Muscle layer of colon (tissue), 2 donors: ENCODE results near the gene ROBO2.

Source experiments
- H3K27ac ChIP-seq: one replicate; pipeline ENCODE4 v1.7.0; 2013; ENCODE audit warnings: low read depth, mild to moderate bottlenecking, low read length, moderate library complexity
- H3K27me3 ChIP-seq, 2 donors: one replicate each; pipeline ENCODE4 v1.7.0; 2013; ENCODE audit warnings: low read length in 2 of 2, mild to moderate bottlenecking in 2 of 2; ENCODE audit not compliant: insufficient read depth in 2 of 2, control insufficient read depth in 1 of 2
- H3K36me3 ChIP-seq: one replicate; pipeline ENCODE4 v1.7.0; 2013; ENCODE audit warnings: mild to moderate bottlenecking, low read length; ENCODE audit not compliant: insufficient read depth
- H3K4me1 ChIP-seq: one replicate; pipeline ENCODE4 v1.7.0; 2013; ENCODE audit warnings: mild to moderate bottlenecking, low read length; ENCODE audit not compliant: insufficient read depth
- H3K4me3 ChIP-seq, 2 donors: one replicate each; pipeline ENCODE4 v1.7.0; 2013; ENCODE audit warnings: low read length in 2 of 2, low read depth in 1 of 2, mild to moderate bottlenecking in 1 of 2, moderate library complexity in 1 of 2
- H3K9ac ChIP-seq: one replicate; pipeline ENCODE4 v1.7.0; 2013; ENCODE audit warnings: low read length
- H3K9me3 ChIP-seq: one replicate; pipeline ENCODE4 v1.7.0; 2013; ENCODE audit warnings: mild to moderate bottlenecking, low read length
- donor health status: abdominal sarcoma.
- donor health status: Adenocarcinoma of cecum.

Gene ROBO2

GRCh38 chr3:77426531-77426930, 386.6 kb downstream of the ROBO2 start:
- Histone ChIP-seq H3K27me3 (no peaks in the 10 kb centered on the region), H3K4me1 (no peaks in the 10 kb centered on the region), H3K9me3 (no peaks in the 10 kb centered on the region), H3K9ac (no peak overlapping the region), H3K4me3 (no peak overlapping the region), H3K36me3 (no peaks in the 10 kb centered on the region), H3K27ac (no peak overlapping the region)

GRCh38 chr3:77427528-77427927, 387.6 kb downstream of the ROBO2 start:
- no peak overlapping the region for H3K27ac ChIP-seq
- H3K36me3 ChIP-seq = no peaks in the 10 kb centered on the region
- no peaks in the 10 kb centered on the region for H3K4me1 ChIP-seq
- H3K27me3 ChIP-seq = no peaks in the 10 kb centered on the region
- no peak overlapping the region for H3K9ac ChIP-seq
- H3K4me3 ChIP-seq = no peak overlapping the region
- no peaks in the 10 kb centered on the region for H3K9me3 ChIP-seq

- H3K27me3 ChIP-seq = no peaks in the 10 kb centered on the region
- H3K9ac ChIP-seq = no peak overlapping the region
- H3K27ac ChIP-seq = no peak overlapping the region
- no peak overlapping the region for H3K4me3 ChIP-seq
- no peaks in the 10 kb centered on the region for H3K9me3 ChIP-seq
- no peaks in the 10 kb centered on the region for H3K36me3 ChIP-seq
- no peaks in the 10 kb centered on the region for H3K4me1 ChIP-seq
Observed at GRCh38 chr3:77436908-77437307, 397.0 kb downstream of the ROBO2 start.

GRCh38 chr3:77446084-77446483, 406.2 kb downstream of the ROBO2 start:
- Histone ChIP-seq H3K27me3 (no peaks in the 10 kb centered on the region), H3K4me3 (no peak overlapping the region), H3K36me3 (no peaks in the 10 kb centered on the region), H3K4me1 (no peaks in the 10 kb centered on the region), H3K9me3 (no peaks in the 10 kb centered on the region), H3K9ac (no peak overlapping the region), H3K27ac (no peak overlapping the region)

- no peaks in the 10 kb centered on the region for H3K27me3 ChIP-seq
- H3K27ac ChIP-seq = no peak overlapping the region
- no peaks in the 10 kb centered on the region for H3K36me3 ChIP-seq
- no peak overlapping the region for H3K9ac ChIP-seq
- H3K9me3 ChIP-seq = no peaks in the 10 kb centered on the region
- H3K4me3 ChIP-seq = no peak overlapping the region
- H3K4me1 ChIP-seq = no peaks in the 10 kb centered on the region
Observed at GRCh38 chr3:77446761-77447160, 406.9 kb downstream of the ROBO2 start.

- Histone ChIP-seq H3K27ac (no peak overlapping the region), H3K27me3 (no peaks in the 10 kb centered on the region), H3K4me1 (no peaks in the 10 kb centered on the region), H3K9ac (no peak overlapping the region), H3K9me3 (no peaks in the 10 kb centered on the region), H3K36me3 (no peaks in the 10 kb centered on the region), H3K4me3 (no peak overlapping the region)
Observed at GRCh38 chr3:77449459-77450350, 409.8 kb downstream of the ROBO2 start.

GRCh38 chr3:77456431-77456830, 416.5 kb downstream of the ROBO2 start:
- Histone ChIP-seq H3K4me1 (no peaks in the 10 kb centered on the region), H3K36me3 (no peaks in the 10 kb centered on the region), H3K27me3 (no peaks in the 10 kb centered on the region), H3K4me3 (no peak overlapping the region), H3K9ac (no peak overlapping the region), H3K9me3 (no peaks in the 10 kb centered on the region), H3K27ac (no peak overlapping the region)

GRCh38 chr3:77456906-77457305, 417.0 kb downstream of the ROBO2 start:
- H3K9ac ChIP-seq = no peak overlapping the region
- H3K4me3 ChIP-seq = no peak overlapping the region
- H3K27ac ChIP-seq = no peak overlapping the region
- H3K27me3 ChIP-seq = no peaks in the 10 kb centered on the region
- H3K36me3 ChIP-seq = no peaks in the 10 kb centered on the region
- no peaks in the 10 kb centered on the region for H3K9me3 ChIP-seq
- H3K4me1 ChIP-seq = no peaks in the 10 kb centered on the region

- H3K4me3 ChIP-seq = no peak overlapping the region
- no peaks in the 10 kb centered on the region for H3K27me3 ChIP-seq
- H3K9ac ChIP-seq = no peak overlapping the region
- H3K36me3 ChIP-seq = no peaks in the 10 kb centered on the region
- H3K4me1 ChIP-seq = no peaks in the 10 kb centered on the region
- H3K9me3 ChIP-seq = no peaks in the 10 kb centered on the region
- no peak overlapping the region for H3K27ac ChIP-seq
Observed at GRCh38 chr3:77459926-77460325, 420.0 kb downstream of the ROBO2 start.

GRCh38 chr3:77460326-77460725, 420.4 kb downstream of the ROBO2 start:
- H3K27ac ChIP-seq = no peak overlapping the region

GRCh38 chr3:77462951-77463350, 423.1 kb downstream of the ROBO2 start:
- H3K4me3 ChIP-seq = no peak overlapping the region
- H3K27ac ChIP-seq = no peak overlapping the region
- H3K36me3 ChIP-seq = no peaks in the 10 kb centered on the region
- H3K9me3 ChIP-seq = no peaks in the 10 kb centered on the region
- H3K4me1 ChIP-seq = no peaks in the 10 kb centered on the region
- H3K27me3 ChIP-seq = no peaks in the 10 kb centered on the region
- H3K9ac ChIP-seq = no peak overlapping the region

More at GRCh38 chr3:77460326-77460725, 420.4 kb downstream of the ROBO2 start:
- Histone ChIP-seq H3K4me3 (no peak overlapping the region), H3K9ac (no peak overlapping the region), H3K4me1 (no peaks in the 10 kb centered on the region), H3K9me3 (no peaks in the 10 kb centered on the region), H3K36me3 (no peaks in the 10 kb centered on the region), H3K27me3 (no peaks in the 10 kb centered on the region)

GRCh38 chr3:77464111-77464688, 424.3 kb downstream of the ROBO2 start:
- Histone ChIP-seq H3K9me3 (no peaks in the 10 kb centered on the region), H3K36me3 (no peaks in the 10 kb centered on the region), H3K4me1 (peaks cover 10% of the 10 kb centered on the region), H3K9ac (no peak overlapping the region), H3K4me3 (no peak overlapping the region), H3K27ac (no peak overlapping the region), H3K27me3 (no peaks in the 10 kb centered on the region)
